Omental fat pad (tissue), 4 donors: ENCODE data around the gene RALGPS1. TPM values are rescaled to one million over a fixed set of nuclear protein-coding genes. Genes with fewer than 3 reads are reported as not detected.

Experiments used
- ATAC-seq: fragments of 150-250 bp; one replicate; pipeline ENCODE4 v1.9.1; 2016; ENCODE audit warnings: mild to moderate bottlenecking, moderate library complexity; ENCODE audit not compliant: low FRiP score
- DNase-seq: peaks from one replicate; pipeline ENCODE4 v3.0.0-alpha.2; 2019; ENCODE audit warnings: low spot score
- total RNA-seq, 4 donors: library from RNA; depleted of rRNA; stranded (reverse); fragments of >200 nt; gene quantifications; one replicate each; pipeline ENCODE4 v1.1.0, GENCODE V29; 2016
- TF ChIP-seq, protein P1 (sequence below), 3 donors: fragments of 450-650 bp; IDR thresholded peaks; one replicate each; pipeline ENCODE4 v1.5.1; 2016 to 2017; ENCODE audit warnings: antibody characterized with exemption in 3 of 3, mild to moderate bottlenecking in 3 of 3, moderate library complexity in 2 of 3

The RALGPS1 gene
- total RNA-seq, 4 donors from 2014 or later = 4.0 to 15.3 (median 4.8) TPM

GRCh38 chr9:127084076-127085039 is 169.8 kb downstream of the RALGPS1 start:
- no peak for DNase-seq
- TF ChIP-seq, protein P1, sequence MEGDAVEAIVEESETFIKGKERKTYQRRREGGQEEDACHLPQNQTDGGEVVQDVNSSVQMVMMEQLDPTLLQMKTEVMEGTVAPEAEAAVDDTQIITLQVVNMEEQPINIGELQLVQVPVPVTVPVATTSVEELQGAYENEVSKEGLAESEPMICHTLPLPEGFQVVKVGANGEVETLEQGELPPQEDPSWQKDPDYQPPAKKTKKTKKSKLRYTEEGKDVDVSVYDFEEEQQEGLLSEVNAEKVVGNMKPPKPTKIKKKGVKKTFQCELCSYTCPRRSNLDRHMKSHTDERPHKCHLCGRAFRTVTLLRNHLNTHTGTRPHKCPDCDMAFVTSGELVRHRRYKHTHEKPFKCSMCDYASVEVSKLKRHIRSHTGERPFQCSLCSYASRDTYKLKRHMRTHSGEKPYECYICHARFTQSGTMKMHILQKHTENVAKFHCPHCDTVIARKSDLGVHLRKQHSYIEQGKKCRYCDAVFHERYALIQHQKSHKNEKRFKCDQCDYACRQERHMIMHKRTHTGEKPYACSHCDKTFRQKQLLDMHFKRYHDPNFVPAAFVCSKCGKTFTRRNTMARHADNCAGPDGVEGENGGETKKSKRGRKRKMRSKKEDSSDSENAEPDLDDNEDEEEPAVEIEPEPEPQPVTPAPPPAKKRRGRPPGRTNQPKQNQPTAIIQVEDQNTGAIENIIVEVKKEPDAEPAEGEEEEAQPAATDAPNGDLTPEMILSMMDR (IDR thresholded peaks at IDR 0.05) = no peak
- ATAC-seq = no peak

DNA sequence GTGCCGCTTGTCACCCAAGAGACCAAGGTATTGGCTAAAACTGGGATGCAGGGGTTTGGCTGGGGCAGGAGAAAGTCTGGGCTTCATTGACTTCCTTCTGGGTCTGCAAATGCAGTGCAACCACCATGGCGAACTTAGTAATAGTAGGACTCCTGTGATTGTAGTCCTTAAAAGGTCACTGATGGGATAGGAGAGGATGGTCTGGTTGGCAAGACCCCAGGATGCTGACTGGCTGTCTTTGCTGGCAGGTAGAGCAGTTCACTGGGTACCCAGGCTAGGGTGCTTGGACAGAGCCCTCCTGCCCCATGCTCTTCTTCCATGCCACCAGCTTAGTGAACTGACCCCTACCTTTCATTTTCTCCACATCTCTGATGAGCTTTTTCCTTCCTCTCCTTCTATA is 170.6 kb downstream of the RALGPS1 start:
- DNase-seq (no peak), ATAC-seq (no peak)
- TF ChIP-seq, protein P1 (IDR thresholded peaks at IDR 0.05) = no peak

DNA sequence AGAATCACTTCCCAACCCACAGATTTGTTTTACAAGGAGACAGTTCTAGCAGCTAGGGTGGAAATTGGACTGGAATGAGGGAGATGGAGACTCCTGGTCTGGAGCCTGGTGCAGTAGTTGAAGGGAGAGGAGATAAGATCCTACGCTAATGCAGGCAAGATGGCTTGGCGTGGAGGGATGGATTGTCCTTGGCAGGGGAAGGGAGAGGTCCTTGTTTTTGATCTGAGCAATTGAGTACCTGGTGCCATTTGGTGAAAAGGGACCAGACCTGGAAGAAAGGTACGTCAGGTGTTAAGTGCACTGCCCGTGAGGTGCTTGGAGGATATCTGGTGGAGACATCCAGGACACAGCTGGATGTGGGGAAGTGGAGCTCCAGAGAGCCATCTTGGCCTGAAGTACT is 172.2 kb downstream of the RALGPS1 start:
- no peak for DNase-seq
- no peak for ATAC-seq
- TF ChIP-seq, protein P1 (IDR thresholded peaks at IDR 0.05) = no peak

DNA sequence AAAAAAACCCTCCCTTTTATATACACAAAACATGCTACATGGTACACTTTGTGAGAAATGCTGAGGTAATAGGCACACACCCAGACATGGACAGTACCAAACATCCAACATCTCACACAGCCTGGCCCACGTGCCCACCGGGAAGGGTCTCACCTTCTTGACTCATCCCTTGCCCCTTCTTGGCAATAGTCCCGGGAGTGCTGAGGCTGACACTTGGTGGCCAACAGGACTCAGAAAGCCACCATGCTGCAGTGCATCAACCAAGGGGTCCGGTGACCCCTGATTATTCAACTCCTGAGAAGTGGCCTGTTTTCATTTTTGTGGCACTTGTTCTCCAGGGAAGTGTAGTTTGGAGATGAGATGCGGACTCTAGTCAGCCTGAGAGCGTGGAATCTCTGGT is 172.8 kb downstream of the RALGPS1 start:
- no peak for DNase-seq
- ATAC-seq = no peak

GRCh38 chr9:127087836-127088235 is 173.3 kb downstream of the RALGPS1 start:
- TF ChIP-seq, protein P1 (IDR thresholded peaks at IDR 0.05) = no peak
- ATAC-seq (no peak), DNase-seq (no peak)

More for the DNA sequence above, 172.8 kb downstream of the RALGPS1 start:
- TF ChIP-seq, protein P1 (IDR thresholded peaks at IDR 0.05) = no peak

GRCh38 chr9:127088724-127089615 is 174.4 kb downstream of the RALGPS1 start:
- TF ChIP-seq, protein P1 (IDR thresholded peaks at IDR 0.05) = no peak
- no peak for DNase-seq
- ATAC-seq = no peak
